A549 treated with Mapracorat at 1 μM for 4 hours (cell line): ENCODE measurements around the gene LGALS16. TPM values are rescaled to one million over a fixed set of nuclear protein-coding genes. Genes with fewer than 3 reads are reported as not detected.

Experiments
- total RNA-seq: library from RNA; stranded (reverse); fragments of 200-300 nt; extraction: Qiagen RNA extraction; gene quantifications from 5 replicates; pipeline ENCODE4 v1.2.3, GENCODE V29; 2022

LGALS16 gene
- not detected in 5 replicates for total RNA-seq

GRCh38 chr19:39655613-39656012, at the start of gene LGALS16:
Gene LGALS16 (plus strand): TSS chr19:39655913. CDS start chr19:39655962, 49 bp downstream.

GRCh38 chr19:39704181-39705044, 48.7 kb downstream of the LGALS16 start, which contains the start of gene LGALS14:
Gene LGALS14 (plus strand): TSS chr19:39704481. CDS start chr19:39704529, 48 bp downstream.

Other genes with a start within 250 kb of the LGALS16 start
- 175 to 251 TPM (median 211 TPM) in 5 replicates for gene ZFP36, start 249.1 kb upstream of the LGALS16 start, total RNA-seq
- gene PLEKHG2, start 243.2 kb upstream of the LGALS16 start, total RNA-seq: 63.4 to 106 TPM (median 88.8 TPM) in 5 replicates
- 6,732 to 7,787 TPM (median 7,280 TPM) in 5 replicates for gene RPS16, start 220.0 kb upstream of the LGALS16 start, total RNA-seq
- gene SUPT5H, start 210.3 kb upstream of the LGALS16 start, total RNA-seq: 165 to 210 TPM (median 178 TPM) in 5 replicates
- 169 to 233 TPM (median 220 TPM) in 5 replicates for gene TIMM50, start 175.1 kb upstream of the LGALS16 start, total RNA-seq
- gene DLL3, start 157.0 kb upstream of the LGALS16 start, total RNA-seq: 6.5 to 11.3 TPM (median 10.5 TPM) in 5 replicates
- not detected in 5 replicates for gene SELENOV, start 140.8 kb upstream of the LGALS16 start, total RNA-seq
- 6.6 to 10.3 TPM (median 7.9 TPM) in 5 replicates for gene EID2B, start 123.1 kb upstream of the LGALS16 start, total RNA-seq
- 32.4 to 46.0 TPM (median 44.1 TPM) in 5 replicates for gene EID2, start 115.8 kb upstream of the LGALS16 start, total RNA-seq
- gene LGALS13, start 53.4 kb upstream of the LGALS16 start, total RNA-seq: not detected in 5 replicates
- not detected in 5 replicates for gene LGALS14, start 48.6 kb downstream of the LGALS16 start, total RNA-seq
- not detected in 5 replicates for gene CLC, start 82.1 kb downstream of the LGALS16 start, total RNA-seq
- gene LEUTX, start 122.9 kb downstream of the LGALS16 start, total RNA-seq: not detected in 5 replicates
- 17.3 to 23.2 TPM (median 22.1 TPM) in 5 replicates for gene DYRK1B, start 178.2 kb downstream of the LGALS16 start, total RNA-seq
- gene FBL, start 190.5 kb downstream of the LGALS16 start, total RNA-seq: 649 to 729 TPM (median 711 TPM) in 5 replicates